Panc1 (cell line): ENCODE measurements around the gene SLC25A6.

Experiments
- POLR2AphosphoS5 ChIP-seq: IDR thresholded peaks from 2 replicates; pipeline ENCODE4 v1.6.1; 2012; ENCODE audit warnings: mild to moderate bottlenecking, low read depth, low read length, moderate library complexity
- SIN3A ChIP-seq: IDR thresholded peaks from 2 replicates; pipeline ENCODE4 v1.6.1; 2012; ENCODE audit warnings: low read depth, mild to moderate bottlenecking, low read length, moderate library complexity, borderline replicate concordance; ENCODE audit not compliant: insufficient read depth
- TF ChIP-seq, protein P1 (sequence below): fragments of 450-650 bp; IDR thresholded peaks from 2 replicates; pipeline ENCODE4 v1.5.1; 2017; ENCODE audit warnings: mild to moderate bottlenecking

DNA sequence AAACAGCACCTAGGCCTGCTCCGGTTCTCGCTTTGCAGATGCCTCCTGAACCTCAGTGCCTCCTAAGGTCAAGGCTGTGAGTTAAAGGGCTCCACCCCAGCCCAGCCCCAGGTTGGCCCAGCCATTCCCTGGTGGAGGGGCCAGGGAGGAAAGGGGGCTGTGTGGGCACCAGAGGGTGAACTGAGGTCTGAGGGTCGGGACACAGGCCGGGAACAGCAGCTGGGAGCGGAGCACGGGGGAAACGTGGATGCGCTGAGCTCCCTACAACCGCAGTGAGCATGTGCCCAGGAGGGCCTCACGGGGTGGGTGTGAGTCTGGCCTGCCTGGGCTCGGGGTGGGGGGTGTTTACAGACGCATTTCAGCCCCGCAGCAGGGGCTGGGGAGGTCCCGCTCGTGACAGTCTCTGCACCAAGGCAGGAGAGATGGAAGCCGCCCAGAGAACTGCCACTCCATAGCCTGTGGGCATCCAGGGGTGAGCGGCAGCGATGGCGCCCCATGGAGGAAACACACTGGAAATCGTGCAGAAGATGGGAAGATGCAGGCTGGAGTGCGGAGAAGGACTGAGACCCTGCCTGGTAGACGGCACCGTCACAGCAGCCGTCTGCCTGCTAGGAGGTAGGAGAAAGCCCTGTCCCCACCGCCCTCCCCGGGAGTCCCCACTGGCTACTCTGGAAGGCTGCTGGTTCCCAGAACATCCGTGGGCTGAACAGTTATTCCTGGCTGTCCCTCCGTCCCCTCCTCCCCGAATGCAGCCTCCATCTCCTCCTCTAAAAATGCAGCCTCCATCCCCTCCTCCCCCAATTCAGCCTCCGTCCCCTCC is 9.9 kb upstream of the SLC25A6 start:
- TF ChIP-seq, protein P1, sequence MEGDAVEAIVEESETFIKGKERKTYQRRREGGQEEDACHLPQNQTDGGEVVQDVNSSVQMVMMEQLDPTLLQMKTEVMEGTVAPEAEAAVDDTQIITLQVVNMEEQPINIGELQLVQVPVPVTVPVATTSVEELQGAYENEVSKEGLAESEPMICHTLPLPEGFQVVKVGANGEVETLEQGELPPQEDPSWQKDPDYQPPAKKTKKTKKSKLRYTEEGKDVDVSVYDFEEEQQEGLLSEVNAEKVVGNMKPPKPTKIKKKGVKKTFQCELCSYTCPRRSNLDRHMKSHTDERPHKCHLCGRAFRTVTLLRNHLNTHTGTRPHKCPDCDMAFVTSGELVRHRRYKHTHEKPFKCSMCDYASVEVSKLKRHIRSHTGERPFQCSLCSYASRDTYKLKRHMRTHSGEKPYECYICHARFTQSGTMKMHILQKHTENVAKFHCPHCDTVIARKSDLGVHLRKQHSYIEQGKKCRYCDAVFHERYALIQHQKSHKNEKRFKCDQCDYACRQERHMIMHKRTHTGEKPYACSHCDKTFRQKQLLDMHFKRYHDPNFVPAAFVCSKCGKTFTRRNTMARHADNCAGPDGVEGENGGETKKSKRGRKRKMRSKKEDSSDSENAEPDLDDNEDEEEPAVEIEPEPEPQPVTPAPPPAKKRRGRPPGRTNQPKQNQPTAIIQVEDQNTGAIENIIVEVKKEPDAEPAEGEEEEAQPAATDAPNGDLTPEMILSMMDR = no peak
- TF ChIP-seq POLR2AphosphoS5 (no peak), SIN3A (no peak)
